ENCODE measurements around the gene PSME2. TPM values are rescaled to one million over a fixed set of nuclear protein-coding genes. Genes with fewer than 3 reads are reported as not detected.

PSME2 gene
- total and polyA plus RNA-seq, 2 of the 13 experiments (the other 11 are each of a cell fraction or from before 2014, with no cell fraction given) = 332 to 716 TPM

GRCh38 chr14:24096545-24097181 is 49.7 kb downstream of the PSME2 start (continued):
- TF ChIP-seq ZNF318 (CRISPR knock-in tag; IDR thresholded peaks at IDR 0.05) (0 out of 2 replicates have a peak, but pooled peaks have one; percentile 58), CENPBD1 (CRISPR knock-in tag; IDR thresholded peaks at IDR 0.05; ENCODE audit: borderline replicate concordance, low read depth) (no peak), KLF9 (CRISPR knock-in tag; IDR thresholded peaks at IDR 0.05; ENCODE audit: low read depth) (0 out of 2 replicates have a peak, but pooled peaks have one; percentile 11), ATF7-NPFF (CRISPR knock-in tag; IDR thresholded peaks at IDR 0.05; ENCODE audit: low read depth) (0 out of 2 replicates have a peak, but pooled peaks have one; percentile 12), ARNT (IDR thresholded peaks at IDR 0.05) (no peak), SMAD1 (CRISPR knock-in tag; IDR thresholded peaks at IDR 0.05; ENCODE audit: borderline replicate concordance, low read depth) (0 out of 2 replicates have a peak, but pooled peaks have one; percentile 59), AGO2 (optimal IDR thresholded peaks at IDR 0.05; ENCODE audit: low read depth, low read length) (peak; percentile 40), SALL2 (CRISPR knock-in tag; IDR thresholded peaks at IDR 0.05) (0 out of 2 replicates have a peak, but pooled peaks have one; percentile 25), WIZ (CRISPR knock-in tag; IDR thresholded peaks at IDR 0.05) (peak; percentile 24; the same call in 1 of the 2 replicates), ZNF687 (CRISPR knock-in tag; IDR thresholded peaks at IDR 0.05) (peak; percentile 43; the same call in 1 of the 2 replicates), HES4 (CRISPR knock-in tag; IDR thresholded peaks at IDR 0.05; ENCODE audit: borderline replicate concordance) (no peak), FOXP1 (IDR thresholded peaks at IDR 0.05) (no peak), FOXP1 (CRISPR knock-in tag; IDR thresholded peaks at IDR 0.05) (no peak), LBX2 (CRISPR knock-in tag; IDR thresholded peaks at IDR 0.05; ENCODE audit: borderline replicate concordance) (0 out of 2 replicates have a peak, but pooled peaks have one; percentile 58), KDM5B (CRISPR knock-in tag; IDR thresholded peaks at IDR 0.05; ENCODE audit: borderline replicate concordance) (peak; percentile 55), GATAD1 (CRISPR knock-in tag; IDR thresholded peaks at IDR 0.05) (peak; percentile 21; the same call in 1 of the 2 replicates)
